HCT116 (cell line): ENCODE data around the gene YKT6. TPM values are rescaled to one million over a fixed set of nuclear protein-coding genes. Genes with fewer than 3 reads are reported as not detected.

ENCODE experiments used
- ATAC-seq: fragments of 200-7000 bp; cut with Tn5 transposase; 2 replicates; pipeline ENCODE4 v1.9.1; 2020; ENCODE audit warnings: mild to moderate bottlenecking, moderate library complexity
- BruUV-seq: library from RNA; stranded (reverse); fragments of 400-500 nt; replicated peaks from 2 replicates; lab custom pipeline; 2021; lab: Mats Ljungman, UMichigan
- CTCF ChIA-PET: fragments of 300-600 bp; sonication (Branson Sonifier 250); formaldehyde crosslinking; loops from one replicate; lab custom pipeline; 2021; ENCODE audit warnings: antibody characterized with exemption; lab: Charles Lee
- POLR2A ChIA-PET: fragments of 300-600, 350-600 bp; sonication (Branson Sonifier 250); formaldehyde crosslinking; loops from one replicate; lab custom pipeline; 2021; ENCODE audit warnings: antibody characterized with exemption; lab: Charles Lee
- RAD21 ChIA-PET, 2 experiments: fragments of 300-600 bp; sonication (Branson Sonifier 250); formaldehyde crosslinking; loops; one replicate each; lab custom pipeline; 2023; ENCODE audit warnings: low total read pairs in 2 of 2; ENCODE audit not compliant: uncharacterized antibody in 2 of 2, unreplicated experiment in 2 of 2, low non-redundant PET in 1 of 2; lab: Charles Lee
- DNase-seq: peaks from one replicate; pipeline ENCODE4 v3.0.0-alpha.2; 2010; ENCODE audit warnings: low read depth, low spot score
- H2AFZ ChIP-seq: fragments of 200-600 bp; shearing (Covaris generic), sonication (generic); 2 replicates; pipeline ENCODE4 v1.6.1; 2017; ENCODE audit warnings: low read depth, mixed run types, mixed read lengths, antibody characterized with exemption, low read length; ENCODE audit not compliant: poor library complexity, severe bottlenecking
- H3K27ac ChIP-seq: 2 replicates; pipeline ENCODE4 v1.5.1; 2012; ENCODE audit warnings: low read depth, low read length
- H3K27me3 ChIP-seq: fragments of 200-600 bp; sonication (generic); 2 replicates; pipeline ENCODE4 v1.6.1; 2016; ENCODE audit warnings: mixed run types, low read length, mixed read lengths; ENCODE audit not compliant: insufficient read depth
- H3K36me3 ChIP-seq, 2 experiments: fragments of 200-500 bp in 1 of 2; fragments of 200-600 bp in 1 of 2; sonication (Bioruptor generic) in 1 of 2; sonication (generic) in 1 of 2; 2 replicates each; pipeline versions ENCODE4 v1.5.1 to v1.6.1; 2014 to 2016; ENCODE audit warnings: low read length in 2 of 2, inconsistent platforms in 1 of 2, mixed read lengths in 1 of 2, mixed run types in 1 of 2; ENCODE audit not compliant: insufficient read depth in 2 of 2, control insufficient read depth in 1 of 2
- H3K4me1 ChIP-seq, 2 experiments: fragments of 200-600 bp in 1 of 2; sonication (generic) in 1 of 2; 2 replicates each; pipeline versions ENCODE4 v1.5.1 to v1.6.1; 2012 to 2017; ENCODE audit warnings: low read length in 2 of 2, inconsistent platforms in 1 of 2, mild to moderate bottlenecking in 1 of 2, mixed read lengths in 1 of 2, mixed run types in 1 of 2, moderate library complexity in 1 of 2; ENCODE audit not compliant: insufficient read depth in 2 of 2, control insufficient read depth in 1 of 2
- H3K4me2 ChIP-seq: fragments of 200-600 bp; sonication (generic); 2 replicates; pipeline ENCODE4 v1.6.1; 2017; ENCODE audit warnings: mixed run types, low read length, mixed read lengths
- H3K4me3 ChIP-seq, 2 experiments: fragments of 200-600 bp in 1 of 2; sonication (generic) in 1 of 2; replicated peaks in 1 of 2; 2 replicates each; pipeline ENCODE4 v1.5.1; 2011 to 2016; ENCODE audit warnings: low read length in 2 of 2, control low read depth in 1 of 2, low read depth in 1 of 2, mild to moderate bottlenecking in 1 of 2, mixed read lengths in 1 of 2, mixed run types in 1 of 2
- H3K79me2 ChIP-seq: fragments of 200-600 bp; sonication (generic); 2 replicates; pipeline ENCODE4 v1.6.1; 2017; ENCODE audit warnings: mild to moderate bottlenecking, mixed run types, low read length, moderate library complexity, mixed read lengths; ENCODE audit not compliant: insufficient read depth
- H3K9ac ChIP-seq: fragments of 200-600 bp; sonication (generic); 2 replicates; pipeline ENCODE4 v1.6.1; 2016; ENCODE audit warnings: low read length, mixed read lengths
- H3K9me2 ChIP-seq: fragments of 200-600 bp; sonication (generic), shearing (Covaris generic); 2 replicates; pipeline ENCODE4 v1.6.1; 2017; ENCODE audit warnings: mixed run types, mild to moderate bottlenecking, moderate library complexity; ENCODE audit not compliant: insufficient read depth
- H3K9me3 ChIP-seq, 2 experiments: fragments of 200-500 bp in 1 of 2; fragments of 200-600 bp in 1 of 2; sonication (Bioruptor generic) in 1 of 2; sonication (generic) in 1 of 2; 2 replicates each; pipeline ENCODE4 v1.6.1; 2014 to 2017; ENCODE audit warnings: low read length in 2 of 2, mixed read lengths in 2 of 2, inconsistent platforms in 1 of 2, low read depth in 1 of 2, mild to moderate bottlenecking in 1 of 2, mixed run types in 1 of 2, moderate library complexity in 1 of 2; ENCODE audit not compliant: control insufficient read depth in 1 of 2, insufficient read depth in 1 of 2
- H4K20me1 ChIP-seq: fragments of 200-600 bp; sonication (generic), shearing (Covaris generic); 2 replicates; pipeline ENCODE4 v1.6.1; 2017; ENCODE audit warnings: mixed run types, mild to moderate bottlenecking, moderate library complexity; ENCODE audit not compliant: insufficient read depth
- ATF3 ChIP-seq: IDR thresholded peaks from 2 replicates; pipeline ENCODE4 v1.6.1; 2012
- CBX3 ChIP-seq: IDR thresholded peaks from 2 replicates; pipeline ENCODE4 v1.6.1; 2012; ENCODE audit warnings: low read depth
- CEBPB ChIP-seq: IDR thresholded peaks from 2 replicates; pipeline ENCODE4 v1.6.1; 2012; ENCODE audit warnings: low read depth
- EGR1 ChIP-seq: IDR thresholded peaks from 2 replicates; pipeline ENCODE4 v1.6.1; 2012; ENCODE audit warnings: low read depth
- EZH2 ChIP-seq: fragments of 200-600 bp; sonication (generic); IDR thresholded peaks from 2 replicates; pipeline ENCODE4 v1.6.1; 2017; ENCODE audit warnings: antibody characterized with exemption, mixed run types
- JUND ChIP-seq: IDR thresholded peaks from 2 replicates; pipeline ENCODE4 v1.6.1; 2012
- POLR2A ChIP-seq: IDR thresholded peaks from 2 replicates; pipeline ENCODE4 v1.7.0; 2011; ENCODE audit warnings: borderline replicate concordance; ENCODE audit not compliant: insufficient read depth, insufficient read length; ENCODE audit errors: extremely low read depth
- RAD21 ChIP-seq: IDR thresholded peaks from 2 replicates; pipeline ENCODE4 v1.6.1; 2012; ENCODE audit warnings: low read depth, mild to moderate bottlenecking
- SP1 ChIP-seq: IDR thresholded peaks from 2 replicates; pipeline ENCODE4 v1.6.1; 2012; ENCODE audit warnings: low read depth
- SRF ChIP-seq: IDR thresholded peaks from 2 replicates; pipeline ENCODE4 v1.6.1; 2012; ENCODE audit warnings: low read depth
- YY1 ChIP-seq: IDR thresholded peaks from 2 replicates; pipeline ENCODE4 v1.6.1; 2011; ENCODE audit warnings: low read length, low read depth, moderate library complexity, mild to moderate bottlenecking; ENCODE audit not compliant: insufficient replicate concordance; ENCODE audit errors: extremely low read depth
- ZBTB33 ChIP-seq: IDR thresholded peaks from 2 replicates; pipeline ENCODE4 v1.6.1; 2011; ENCODE audit warnings: mild to moderate bottlenecking, low read length, moderate library complexity; ENCODE audit not compliant: insufficient replicate concordance; ENCODE audit errors: extremely low read depth
- ZFX ChIP-seq: fragments of 450-650 bp; IDR thresholded peaks from 2 replicates; pipeline ENCODE4 v1.6.1; 2017
- ZNF274 ChIP-seq: fragments of 200-500 bp; sonication (Bioruptor generic); IDR thresholded peaks from 2 replicates; pipeline ENCODE4 v1.6.1; 2014; ENCODE audit warnings: mild to moderate bottlenecking, low read depth, low read length, inconsistent platforms
- intact Hi-C: fragments of 100-400 bp; cut with micrococcal nuclease; formaldehyde crosslinking; loops from 2 replicates; pipeline ENCODE4 v1.10.0; 2022
- total RNA-seq: library from RNA; stranded (reverse); gene quantifications from one replicate; pipeline ENCODE4 v1.2.1, GENCODE V29; 2021; ENCODE audit not compliant: unreplicated experiment
- TF ChIP-seq, protein P1 (sequence below): IDR thresholded peaks from 2 replicates; pipeline ENCODE4 v1.6.1; 2012; ENCODE audit warnings: low read depth

Gene YKT6
- total RNA-seq, 1 experiment from 2014 or later: 84.8 TPM

- ChIA-PET CTCF (interaction anchor here (0.6 kb wide), 1 partner anchor 38 kb away, joined by 3 read pairs; no protein-coding TSS in a partner anchor), RAD21 (no interaction called here), POLR2A (no interaction called here)
- Histone ChIP-seq H3K4me1 (peaks cover 8 to 10% of the 10 kb centered on the region in 2 experiments; a peak in 2 of 4 replicates), H3K27ac (no peak overlapping the region), H3K27me3 (no peaks in the 10 kb centered on the region), H2AFZ (no peak overlapping the region), H3K4me2 (peak overlapping the region; percentile 92), H3K9me3 (no peaks in the 10 kb centered on the region), H3K36me3 (peaks cover 16 to 19% of the 10 kb centered on the region in 2 experiments; a peak in 3 of 4 replicates), H3K4me3 (peak overlapping the region; percentile 95 to 98), H4K20me1 (no peaks in the 10 kb centered on the region), H3K79me2 (peaks cover 56% of the 10 kb centered on the region), H3K9ac (peak overlapping the region; percentile 82), H3K9me2 (no peaks in the 10 kb centered on the region)
- DNase-seq (no peak), ATAC-seq (no peak)
- BruUV-seq: no TSS peak
- TF ChIP-seq CBX3 (no peak), SP1 (0 out of 2 replicates have a peak, but pooled peaks have one; percentile 10)
- intact Hi-C loops: no loop called here
These were observed 1.0 kb downstream of the YKT6 start for GRCh38 chr7:44201813-44202212.

- no peak overlapping the region for H3K4me3 ChIP-seq
- H3K79me2 ChIP-seq: peaks cover 54% of the 10 kb centered on the region
- no peaks in the 10 kb centered on the region for H3K9me2 ChIP-seq
- ChIA-PET POLR2A (no interaction called here), CTCF (no interaction called here), RAD21 (no interaction called here)
- no peak overlapping the region for H3K27ac ChIP-seq
- no peak for ATAC-seq
- peaks cover 8 to 10% of the 10 kb centered on the region in 2 experiments; a peak in 2 of 4 replicates for H3K4me1 ChIP-seq
- no TSS peak for BruUV-seq
- DNase-seq: no peak
- H3K27me3 ChIP-seq: no peaks in the 10 kb centered on the region
- H3K9ac ChIP-seq: no peak overlapping the region
- H3K9me3 ChIP-seq: no peaks in the 10 kb centered on the region
- no peak for TF ChIP-seq EZH2
- no peak for TF ChIP-seq YY1
- TF ChIP-seq JUND: no peak
- no peak for TF ChIP-seq ZBTB33
- TF ChIP-seq RAD21: no peak
- TF ChIP-seq, protein P1, sequence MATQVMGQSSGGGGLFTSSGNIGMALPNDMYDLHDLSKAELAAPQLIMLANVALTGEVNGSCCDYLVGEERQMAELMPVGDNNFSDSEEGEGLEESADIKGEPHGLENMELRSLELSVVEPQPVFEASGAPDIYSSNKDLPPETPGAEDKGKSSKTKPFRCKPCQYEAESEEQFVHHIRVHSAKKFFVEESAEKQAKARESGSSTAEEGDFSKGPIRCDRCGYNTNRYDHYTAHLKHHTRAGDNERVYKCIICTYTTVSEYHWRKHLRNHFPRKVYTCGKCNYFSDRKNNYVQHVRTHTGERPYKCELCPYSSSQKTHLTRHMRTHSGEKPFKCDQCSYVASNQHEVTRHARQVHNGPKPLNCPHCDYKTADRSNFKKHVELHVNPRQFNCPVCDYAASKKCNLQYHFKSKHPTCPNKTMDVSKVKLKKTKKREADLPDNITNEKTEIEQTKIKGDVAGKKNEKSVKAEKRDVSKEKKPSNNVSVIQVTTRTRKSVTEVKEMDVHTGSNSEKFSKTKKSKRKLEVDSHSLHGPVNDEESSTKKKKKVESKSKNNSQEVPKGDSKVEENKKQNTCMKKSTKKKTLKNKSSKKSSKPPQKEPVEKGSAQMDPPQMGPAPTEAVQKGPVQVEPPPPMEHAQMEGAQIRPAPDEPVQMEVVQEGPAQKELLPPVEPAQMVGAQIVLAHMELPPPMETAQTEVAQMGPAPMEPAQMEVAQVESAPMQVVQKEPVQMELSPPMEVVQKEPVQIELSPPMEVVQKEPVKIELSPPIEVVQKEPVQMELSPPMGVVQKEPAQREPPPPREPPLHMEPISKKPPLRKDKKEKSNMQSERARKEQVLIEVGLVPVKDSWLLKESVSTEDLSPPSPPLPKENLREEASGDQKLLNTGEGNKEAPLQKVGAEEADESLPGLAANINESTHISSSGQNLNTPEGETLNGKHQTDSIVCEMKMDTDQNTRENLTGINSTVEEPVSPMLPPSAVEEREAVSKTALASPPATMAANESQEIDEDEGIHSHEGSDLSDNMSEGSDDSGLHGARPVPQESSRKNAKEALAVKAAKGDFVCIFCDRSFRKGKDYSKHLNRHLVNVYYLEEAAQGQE: no peak
- TF ChIP-seq ATF3: no peak
- TF ChIP-seq CEBPB: no peak
- TF ChIP-seq SP1: no peak
- no peak for TF ChIP-seq POLR2A
- TF ChIP-seq SRF: no peak
- no peak for TF ChIP-seq ZNF274
- no peak for TF ChIP-seq ZFX
- TF ChIP-seq EGR1: no peak
- no peak overlapping the region for H3K4me2 ChIP-seq
- intact Hi-C loops: no loop called here
- no peaks in the 10 kb centered on the region for H4K20me1 ChIP-seq
- no peak overlapping the region for H2AFZ ChIP-seq
- peaks cover 50 to 52% of the 10 kb centered on the region in 2 experiments for H3K36me3 ChIP-seq
These were observed 5.2 kb downstream of the YKT6 start for GRCh38 chr7:44206008-44206407.
